SK-N-MC (cell line): ENCODE results near the gene DUSP10.

Source experiments
- DNase-seq: peaks from one replicate; pipeline ENCODE4 v3.0.0-alpha.2; 2011; ENCODE audit warnings: low read depth, low spot score
- H3K27ac ChIP-seq: fragments of 200-600 bp; sonication (generic); 2 replicates; pipeline ENCODE4 v1.5.1; 2016; ENCODE audit warnings: mixed run types
- H3K36me3 ChIP-seq: fragments of 200-600 bp; sonication (generic); 2 replicates; pipeline ENCODE4 v1.6.1; 2017; ENCODE audit warnings: antibody characterized with exemption, low read length, mixed read lengths; ENCODE audit not compliant: insufficient read depth
- H3K4me3 ChIP-seq: fragments of 200-600 bp; sonication (generic); 2 replicates; pipeline ENCODE4 v1.5.1; 2016
- H3K9ac ChIP-seq: fragments of 200-600 bp; sonication (generic); 2 replicates; pipeline ENCODE4 v1.8.0; 2017; ENCODE audit warnings: mixed run types, mixed read lengths; ENCODE audit not compliant: insufficient read length
- H3K9me3 ChIP-seq: fragments of 200-600 bp; sonication (generic); 2 replicates; pipeline ENCODE4 v1.6.1; 2017; ENCODE audit warnings: low read depth, mild to moderate bottlenecking, antibody characterized with exemption, low read length, moderate library complexity, mixed read lengths
- EZH2 ChIP-seq: fragments of 200-600 bp; sonication (generic); IDR thresholded peaks from one replicate; pipeline ENCODE4 v1.6.1; 2017; ENCODE audit warnings: antibody characterized with exemption
- FOXP2 ChIP-seq: optimal IDR thresholded peaks from 2 replicates; pipeline ENCODE3; 2011; ENCODE audit warnings: mild to moderate bottlenecking, moderate library complexity; ENCODE audit not compliant: insufficient read depth; ENCODE audit errors: extremely low read length, control extremely low read depth
- POLR2AphosphoS5 ChIP-seq: IDR thresholded peaks from 2 replicates; pipeline ENCODE4 v1.6.1; 2012; ENCODE audit warnings: mild to moderate bottlenecking, low read depth, low read length, borderline replicate concordance

DUSP10 gene

DNA sequence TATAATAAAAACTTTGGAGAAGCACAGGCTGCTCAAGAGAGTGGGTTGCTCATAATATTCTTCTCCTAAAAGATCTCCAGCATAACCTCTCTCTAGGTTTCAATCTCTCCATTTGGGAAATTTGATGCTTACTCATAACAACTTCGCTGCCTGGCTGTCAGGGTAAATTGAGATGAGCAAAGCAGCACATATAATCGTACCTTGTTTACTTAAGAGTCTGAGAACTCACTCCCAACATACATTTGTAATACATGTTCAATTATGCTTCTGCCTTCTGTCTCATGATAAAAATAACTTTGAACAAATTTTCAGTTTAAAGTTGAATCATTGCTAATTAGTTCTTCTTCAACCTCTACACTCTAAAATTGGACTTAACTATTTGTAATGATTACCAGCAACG is 68.9 kb downstream of the DUSP10 start:
- DNase-seq: no peak
- TF ChIP-seq FOXP2 (no peak), EZH2 (no peak), POLR2AphosphoS5 (no peak)
- H3K27ac ChIP-seq: no peak overlapping the region
- H3K9me3 ChIP-seq: no peaks in the 10 kb centered on the region
- H3K4me3 ChIP-seq: no peak overlapping the region
- no peaks in the 10 kb centered on the region for H3K36me3 ChIP-seq
- H3K9ac ChIP-seq: no peak overlapping the region

GRCh38 chr1:221672239-221672645 is 69.6 kb downstream of the DUSP10 start:
- DNase-seq: no peak
- TF ChIP-seq FOXP2 (no peak), EZH2 (no peak), POLR2AphosphoS5 (no peak)
- no peaks in the 10 kb centered on the region for H3K36me3 ChIP-seq

DNA sequence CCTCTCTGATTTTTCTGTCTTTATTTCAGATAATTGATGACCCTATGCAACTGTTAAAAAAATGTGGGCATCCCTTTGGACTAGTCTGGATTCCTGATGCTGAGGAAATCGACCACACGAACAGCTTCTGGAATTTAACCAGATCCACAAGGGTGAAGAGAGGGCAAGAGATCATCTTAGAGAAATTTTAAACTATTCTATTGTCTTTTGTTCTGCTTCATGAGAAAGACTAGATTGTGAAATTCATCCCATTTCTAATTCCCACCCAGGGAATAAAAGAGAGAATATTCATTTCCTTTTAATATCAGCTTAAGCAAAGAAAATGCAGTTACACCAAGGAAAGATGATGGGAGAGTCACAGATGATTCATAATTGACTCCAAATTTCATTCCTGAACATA is 71.8 kb downstream of the DUSP10 start:
- DNase-seq: no peak
- TF ChIP-seq POLR2AphosphoS5: no peak
- TF ChIP-seq EZH2: no peak
- TF ChIP-seq FOXP2: no peak
- H3K9ac ChIP-seq: no peak overlapping the region
- no peaks in the 10 kb centered on the region for H3K36me3 ChIP-seq
- H3K27ac ChIP-seq: no peak overlapping the region
- no peaks in the 10 kb centered on the region for H3K9me3 ChIP-seq
- H3K4me3 ChIP-seq: no peak overlapping the region

More at GRCh38 chr1:221672239-221672645, 69.6 kb downstream of the DUSP10 start:
- Histone ChIP-seq H3K9ac (no peak overlapping the region), H3K27ac (no peak overlapping the region), H3K9me3 (no peaks in the 10 kb centered on the region), H3K4me3 (no peak overlapping the region)

DNA sequence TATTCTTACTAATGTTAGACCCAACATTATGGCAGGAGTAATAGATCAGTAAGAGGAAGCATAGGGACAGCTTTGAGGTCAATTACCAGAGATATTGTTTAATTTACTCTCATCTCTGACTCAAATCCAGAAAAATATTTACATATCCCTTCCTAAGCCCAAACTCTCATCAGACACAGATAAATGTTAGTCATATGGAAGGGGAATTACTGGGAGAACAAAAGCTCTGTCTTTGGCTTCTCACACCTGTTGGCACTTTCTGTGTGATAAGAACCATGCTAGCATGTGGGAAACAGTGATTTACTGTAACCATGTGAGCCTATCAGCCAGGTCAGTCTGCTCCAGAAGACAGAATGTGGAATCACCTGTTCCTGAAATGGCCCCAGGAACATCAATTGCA is 72.4 kb downstream of the DUSP10 start:
- Histone ChIP-seq H3K36me3 (no peaks in the 10 kb centered on the region), H3K9me3 (no peaks in the 10 kb centered on the region), H3K27ac (no peak overlapping the region), H3K4me3 (no peak overlapping the region), H3K9ac (no peak overlapping the region)
- TF ChIP-seq FOXP2: no peak
- no peak for TF ChIP-seq EZH2
- no peak for TF ChIP-seq POLR2AphosphoS5
- no peak for DNase-seq

DNA sequence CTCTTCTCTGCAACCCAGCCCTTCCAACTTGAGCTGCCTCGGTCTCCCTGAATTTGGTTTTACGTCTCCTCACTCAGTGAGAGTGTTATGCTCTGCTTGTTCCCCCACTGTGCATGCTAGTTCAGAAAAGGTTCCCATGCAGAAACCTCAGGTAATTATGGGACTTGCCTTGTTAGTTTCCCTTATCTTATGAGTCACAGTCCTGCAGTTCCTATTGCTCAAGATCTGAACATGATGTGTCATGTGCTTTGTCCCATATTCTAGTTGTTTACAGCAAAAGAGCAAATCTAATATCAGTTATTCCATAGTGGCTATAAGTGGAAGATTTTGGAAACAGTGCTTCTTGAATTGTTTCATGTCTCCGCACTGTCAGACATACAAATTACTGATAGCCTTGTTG is 74.4 kb downstream of the DUSP10 start:
- DNase-seq: no peak
- TF ChIP-seq EZH2 (no peak), POLR2AphosphoS5 (no peak), FOXP2 (no peak)
- no peaks in the 10 kb centered on the region for H3K9me3 ChIP-seq

GRCh38 chr1:221664253-221664652 is 77.6 kb downstream of the DUSP10 start:
- Histone ChIP-seq H3K36me3 (no peaks in the 10 kb centered on the region), H3K9ac (no peak overlapping the region), H3K27ac (no peak overlapping the region), H3K9me3 (no peaks in the 10 kb centered on the region), H3K4me3 (no peak overlapping the region)
- no peak for DNase-seq
- no peak for TF ChIP-seq POLR2AphosphoS5
- no peak for TF ChIP-seq EZH2
- TF ChIP-seq FOXP2: no peak

More for the DNA sequence above, 74.4 kb downstream of the DUSP10 start:
- Histone ChIP-seq H3K27ac (no peak overlapping the region), H3K9ac (no peak overlapping the region), H3K4me3 (no peak overlapping the region), H3K36me3 (no peaks in the 10 kb centered on the region)

DNA sequence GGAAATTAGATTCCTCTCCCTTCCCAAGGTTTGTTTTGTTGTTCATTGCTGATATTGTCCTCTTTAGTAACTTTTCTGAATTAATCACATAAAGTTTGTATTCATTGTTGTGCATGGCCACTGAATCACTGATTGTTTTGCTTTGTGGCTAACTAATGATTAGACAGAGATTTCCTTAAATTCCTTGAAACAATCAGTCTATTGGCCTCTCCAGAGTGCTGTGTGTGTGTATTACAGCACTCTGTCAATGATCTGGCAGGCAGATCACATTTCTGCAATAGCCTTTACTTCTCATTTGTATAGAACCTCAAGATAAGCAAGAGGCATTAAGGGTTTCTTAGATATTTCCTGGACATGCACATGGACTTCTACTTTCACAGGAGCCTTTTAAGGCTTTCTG is 78.6 kb downstream of the DUSP10 start:
- Histone ChIP-seq H3K9me3 (no peaks in the 10 kb centered on the region), H3K27ac (no peak overlapping the region), H3K9ac (no peak overlapping the region), H3K36me3 (no peaks in the 10 kb centered on the region), H3K4me3 (no peak overlapping the region)
- TF ChIP-seq EZH2 (no peak), FOXP2 (no peak), POLR2AphosphoS5 (no peak)
- no peak for DNase-seq

DNA sequence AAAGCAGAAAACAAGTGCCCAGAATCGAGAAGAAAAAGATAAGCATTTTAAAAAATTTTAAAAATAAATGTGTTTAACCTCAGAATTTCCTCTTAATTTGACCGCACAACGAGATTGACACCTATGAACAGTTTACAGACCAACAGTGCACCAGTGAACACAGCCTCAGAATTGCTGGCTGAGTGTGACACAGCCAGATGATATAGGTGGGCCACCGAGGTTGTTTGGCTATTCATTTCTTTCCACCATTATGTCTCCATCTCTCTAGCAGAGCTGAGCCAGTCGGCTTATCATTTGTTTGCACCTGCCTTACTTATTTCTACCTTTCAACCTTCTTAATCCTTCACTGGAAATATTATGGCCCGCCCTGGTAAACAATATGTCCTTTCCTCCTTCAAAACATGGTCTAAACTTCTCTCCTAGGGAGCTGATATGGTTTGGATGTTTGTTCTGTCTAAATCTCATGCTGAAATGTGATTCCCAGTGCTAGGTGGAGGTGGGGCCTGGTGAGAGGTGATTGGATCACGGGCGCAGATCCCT is 86.1 kb downstream of the DUSP10 start:
- no peak for TF ChIP-seq EZH2
- TF ChIP-seq FOXP2: no peak
- no peak for TF ChIP-seq POLR2AphosphoS5
- Histone ChIP-seq H3K9ac (no peak overlapping the region), H3K27ac (no peak overlapping the region), H3K9me3 (no peaks in the 10 kb centered on the region), H3K36me3 (no peaks in the 10 kb centered on the region), H3K4me3 (no peak overlapping the region)
- no peak for DNase-seq
